WTC11 (cell line): Measurements from ENCODE around the gene TMED10. TPM values are rescaled to one million over a fixed set of nuclear protein-coding genes. Genes with fewer than 3 reads are reported as not detected.

Experiments used
- ATAC-seq: fragments of 200-7000 bp; cut with Tn5 transposase; 2 replicates; pipeline ENCODE4 v1.10.0; 2021; ENCODE audit warnings: mild to moderate bottlenecking, moderate library complexity
- CTCF ChIA-PET: fragments of 300-600 bp; sonication (Branson Sonifier 250); formaldehyde crosslinking; loops from one replicate; lab custom pipeline; 2021; ENCODE audit warnings: antibody characterized with exemption; lab: Charles Lee
- POLR2A ChIA-PET: fragments of 350-600 bp; sonication (Branson Sonifier 250); formaldehyde crosslinking; loops from one replicate; lab custom pipeline; 2021; ENCODE audit warnings: antibody characterized with exemption; lab: Charles Lee
- DNase-seq: peaks from one replicate; pipeline ENCODE4 v3.0.0; 2021; ENCODE audit warnings: low spot score
- H3K27ac Mint-ChIP-seq: 2 replicates; pipeline ENCODE4 v1.8.0; 2021; ENCODE audit warnings: mixed read lengths
- H3K27me3 Mint-ChIP-seq: 2 replicates; pipeline ENCODE4 v1.8.0; 2021; ENCODE audit warnings: low read depth, mild to moderate bottlenecking, moderate library complexity, mixed read lengths
- H3K36me3 Mint-ChIP-seq: 2 replicates; pipeline ENCODE4 v1.8.0; 2021; ENCODE audit warnings: mixed read lengths
- H3K4me1 Mint-ChIP-seq: 2 replicates; pipeline ENCODE4 v1.8.0; 2022; ENCODE audit warnings: mixed read lengths
- H3K4me3 Mint-ChIP-seq: 2 replicates; pipeline ENCODE4 v1.8.0; 2021; ENCODE audit warnings: mild to moderate bottlenecking, moderate library complexity, mixed read lengths
- H3K9me3 Mint-ChIP-seq: 2 replicates; pipeline ENCODE4 v1.8.0; 2021; ENCODE audit warnings: mixed read lengths
- AR ChIP-seq: fragments of 250-450 bp; sonication (Bioruptor Pico); IDR thresholded peaks from 2 replicates; pipeline ENCODE4 v1.9.0; 2021; ENCODE audit warnings: mild to moderate bottlenecking
- CREB1 ChIP-seq: sonication (generic); formaldehyde crosslinking; IDR thresholded peaks from 2 replicates; pipeline ENCODE4 v1.8.0; 2023; ENCODE audit warnings: mild to moderate bottlenecking, missing genetic modification reagents
- E2F5 ChIP-seq: sonication (generic); formaldehyde crosslinking; IDR thresholded peaks from 2 replicates; pipeline ENCODE4 v1.8.1; 2022; ENCODE audit warnings: mild to moderate bottlenecking, moderate library complexity, missing genetic modification reagents
- FOXK1 ChIP-seq: sonication (generic); formaldehyde crosslinking; IDR thresholded peaks from 2 replicates; pipeline ENCODE4 v1.8.0; 2022; ENCODE audit warnings: mild to moderate bottlenecking, moderate library complexity, missing genetic modification reagents
- GRHL2 ChIP-seq: fragments of 250-450 bp; sonication (Bioruptor Pico); IDR thresholded peaks from 2 replicates; pipeline ENCODE4 v1.8.0; 2022; ENCODE audit warnings: mild to moderate bottlenecking, moderate library complexity; ENCODE audit not compliant: insufficient replicate concordance, severe bottlenecking
- IRF2 ChIP-seq: sonication (generic); formaldehyde crosslinking; IDR thresholded peaks from 2 replicates; pipeline ENCODE4 v1.8.0; 2022; ENCODE audit warnings: low read depth, missing genetic modification reagents, borderline replicate concordance
- MYBL2 ChIP-seq: sonication (generic); formaldehyde crosslinking; IDR thresholded peaks from 2 replicates; pipeline ENCODE4 v1.8.1; 2023; ENCODE audit warnings: mild to moderate bottlenecking, moderate library complexity, missing genetic modification reagents
- NR1H2 ChIP-seq: sonication (generic); formaldehyde crosslinking; IDR thresholded peaks from 2 replicates; pipeline ENCODE4 v1.9.0; 2021; ENCODE audit warnings: mild to moderate bottlenecking, moderate library complexity, missing genetic modification reagents
- ZBTB21 ChIP-seq: sonication (generic); formaldehyde crosslinking; IDR thresholded peaks from 2 replicates; pipeline ENCODE4 v1.8.1; 2023; ENCODE audit warnings: mild to moderate bottlenecking, missing genetic modification reagents, borderline replicate concordance
- ZNF219 ChIP-seq: sonication (generic); formaldehyde crosslinking; IDR thresholded peaks from 2 replicates; pipeline ENCODE4 v1.8.0; 2023; ENCODE audit warnings: missing genetic modification reagents, mild to moderate bottlenecking, borderline replicate concordance
- ZNF423 ChIP-seq: fragments of 250-450 bp; sonication (Bioruptor Pico); IDR thresholded peaks from 2 replicates; pipeline ENCODE4 v2.1.2; 2022; ENCODE audit warnings: mild to moderate bottlenecking, moderate library complexity
- total RNA-seq: library from RNA; stranded (reverse); gene quantifications from 3 replicates; pipeline ENCODE4 v1.2.3, GENCODE V29; 2021
- TF ChIP-seq, protein P1 (sequence below): sonication (generic); formaldehyde crosslinking; IDR thresholded peaks from 2 replicates; pipeline ENCODE4 v1.8.1; 2022; ENCODE audit warnings: low read depth, missing genetic modification reagents, borderline replicate concordance
- TF ChIP-seq, protein P2 (sequence below): sonication (generic); formaldehyde crosslinking; IDR thresholded peaks from 2 replicates; pipeline ENCODE4 v1.8.1; 2023; ENCODE audit warnings: mild to moderate bottlenecking, missing genetic modification reagents, moderate library complexity
- TF ChIP-seq, protein P3 (sequence below): sonication (generic); formaldehyde crosslinking; IDR thresholded peaks from 2 replicates; pipeline ENCODE4 v1.8.0; 2022; ENCODE audit warnings: mild to moderate bottlenecking, missing genetic modification reagents
- TF ChIP-seq, protein P4 (sequence below): fragments of 250-450 bp; sonication (Bioruptor Pico); IDR thresholded peaks from 2 replicates; pipeline ENCODE4 v2.1.2; 2022; ENCODE audit warnings: mild to moderate bottlenecking, moderate library complexity
- TF ChIP-seq, protein P5 (sequence below): fragments of 250-450 bp; sonication (Bioruptor Pico); IDR thresholded peaks from 2 replicates; pipeline ENCODE4 v1.9.0; 2021; ENCODE audit warnings: mild to moderate bottlenecking

Gene TMED10
- total RNA-seq, 1 experiment from 2014 or later = 234 TPM

DNA sequence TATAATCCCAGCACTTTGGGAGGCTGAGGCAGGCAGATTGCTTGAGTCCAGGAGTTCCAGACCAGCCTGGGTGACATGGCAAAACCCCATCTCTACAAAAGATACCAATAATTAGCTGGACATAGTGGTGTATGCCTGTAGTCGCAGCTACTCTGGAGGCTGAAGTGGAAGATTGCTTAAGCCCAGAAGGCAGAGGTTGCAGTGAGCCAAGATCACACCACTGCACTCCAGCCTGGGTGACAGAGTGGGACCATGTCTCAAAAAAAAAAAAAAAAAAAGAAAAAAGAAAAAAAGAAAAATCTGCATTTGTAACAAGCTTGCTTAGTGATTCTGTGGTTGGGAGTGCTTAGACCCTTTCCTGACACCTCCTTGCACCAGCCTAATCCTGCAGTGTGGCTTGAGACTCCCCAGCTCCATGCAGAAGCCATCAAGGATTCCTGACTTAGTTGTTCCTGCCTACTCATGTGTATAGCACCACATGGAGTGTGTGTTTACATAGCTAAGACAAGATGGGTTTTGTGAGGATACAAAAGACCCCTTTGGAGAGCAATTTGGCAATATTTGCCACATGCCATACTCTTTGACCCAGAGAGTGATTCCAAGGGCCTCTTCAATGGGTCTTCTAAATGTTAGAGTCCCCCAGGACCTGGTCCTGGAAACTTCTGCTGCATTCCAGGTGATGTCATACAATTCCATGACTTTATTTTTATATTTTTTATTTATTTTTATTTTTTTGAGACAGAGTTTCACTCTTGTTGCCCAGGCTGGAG, 5.1 kb upstream of the TMED10 start:
- Mint-ChIP-seq H3K27ac (no peak overlapping the region), H3K9me3 (no peaks in the 10 kb centered on the region), H3K4me3 (no peak overlapping the region), H3K4me1 (peaks cover 5% of the 10 kb centered on the region; the same call in 1 of the 2 replicates), H3K27me3 (peaks cover 17% of the 10 kb centered on the region), H3K36me3 (no peaks in the 10 kb centered on the region)
- DNase-seq (no peak), ATAC-seq (peak; percentile 49)
- TF ChIP-seq ZBTB21 (CRISPR knock-in tag) (no peak), CREB1 (CRISPR knock-in tag) (no peak), AR (CRISPR knock-in tag) (no peak), ZNF219 (CRISPR knock-in tag) (no peak), ZNF423 (CRISPR knock-in tag) (no peak), NR1H2 (CRISPR knock-in tag) (no peak), IRF2 (CRISPR knock-in tag) (no peak), FOXK1 (CRISPR knock-in tag) (no peak), MYBL2 (CRISPR knock-in tag) (no peak), GRHL2 (CRISPR knock-in tag) (no peak), E2F5 (CRISPR knock-in tag) (no peak)
- TF ChIP-seq, protein P1, sequence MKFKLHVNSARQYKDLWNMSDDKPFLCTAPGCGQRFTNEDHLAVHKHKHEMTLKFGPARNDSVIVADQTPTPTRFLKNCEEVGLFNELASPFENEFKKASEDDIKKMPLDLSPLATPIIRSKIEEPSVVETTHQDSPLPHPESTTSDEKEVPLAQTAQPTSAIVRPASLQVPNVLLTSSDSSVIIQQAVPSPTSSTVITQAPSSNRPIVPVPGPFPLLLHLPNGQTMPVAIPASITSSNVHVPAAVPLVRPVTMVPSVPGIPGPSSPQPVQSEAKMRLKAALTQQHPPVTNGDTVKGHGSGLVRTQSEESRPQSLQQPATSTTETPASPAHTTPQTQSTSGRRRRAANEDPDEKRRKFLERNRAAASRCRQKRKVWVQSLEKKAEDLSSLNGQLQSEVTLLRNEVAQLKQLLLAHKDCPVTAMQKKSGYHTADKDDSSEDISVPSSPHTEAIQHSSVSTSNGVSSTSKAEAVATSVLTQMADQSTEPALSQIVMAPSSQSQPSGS (CRISPR knock-in tag) = no peak
- TF ChIP-seq, protein P2, sequence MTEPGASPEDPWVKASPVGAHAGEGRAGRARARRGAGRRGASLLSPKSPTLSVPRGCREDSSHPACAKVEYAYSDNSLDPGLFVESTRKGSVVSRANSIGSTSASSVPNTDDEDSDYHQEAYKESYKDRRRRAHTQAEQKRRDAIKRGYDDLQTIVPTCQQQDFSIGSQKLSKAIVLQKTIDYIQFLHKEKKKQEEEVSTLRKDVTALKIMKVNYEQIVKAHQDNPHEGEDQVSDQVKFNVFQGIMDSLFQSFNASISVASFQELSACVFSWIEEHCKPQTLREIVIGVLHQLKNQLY (CRISPR knock-in tag) = no peak
- TF ChIP-seq, protein P3, sequence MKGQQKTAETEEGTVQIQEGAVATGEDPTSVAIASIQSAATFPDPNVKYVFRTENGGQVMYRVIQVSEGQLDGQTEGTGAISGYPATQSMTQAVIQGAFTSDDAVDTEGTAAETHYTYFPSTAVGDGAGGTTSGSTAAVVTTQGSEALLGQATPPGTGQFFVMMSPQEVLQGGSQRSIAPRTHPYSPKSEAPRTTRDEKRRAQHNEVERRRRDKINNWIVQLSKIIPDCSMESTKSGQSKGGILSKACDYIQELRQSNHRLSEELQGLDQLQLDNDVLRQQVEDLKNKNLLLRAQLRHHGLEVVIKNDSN (CRISPR knock-in tag) = no peak
- TF ChIP-seq, protein P4, sequence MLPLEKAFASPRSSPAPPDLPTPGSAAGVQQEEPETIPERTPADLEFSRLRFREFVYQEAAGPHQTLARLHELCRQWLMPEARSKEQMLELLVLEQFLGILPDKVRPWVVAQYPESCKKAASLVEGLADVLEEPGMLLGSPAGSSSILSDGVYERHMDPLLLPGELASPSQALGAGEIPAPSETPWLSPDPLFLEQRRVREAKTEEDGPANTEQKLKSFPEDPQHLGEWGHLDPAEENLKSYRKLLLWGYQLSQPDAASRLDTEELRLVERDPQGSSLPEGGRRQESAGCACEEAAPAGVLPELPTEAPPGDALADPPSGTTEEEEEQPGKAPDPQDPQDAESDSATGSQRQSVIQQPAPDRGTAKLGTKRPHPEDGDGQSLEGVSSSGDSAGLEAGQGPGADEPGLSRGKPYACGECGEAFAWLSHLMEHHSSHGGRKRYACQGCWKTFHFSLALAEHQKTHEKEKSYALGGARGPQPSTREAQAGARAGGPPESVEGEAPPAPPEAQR (CRISPR knock-in tag) = no peak
- TF ChIP-seq, protein P5, sequence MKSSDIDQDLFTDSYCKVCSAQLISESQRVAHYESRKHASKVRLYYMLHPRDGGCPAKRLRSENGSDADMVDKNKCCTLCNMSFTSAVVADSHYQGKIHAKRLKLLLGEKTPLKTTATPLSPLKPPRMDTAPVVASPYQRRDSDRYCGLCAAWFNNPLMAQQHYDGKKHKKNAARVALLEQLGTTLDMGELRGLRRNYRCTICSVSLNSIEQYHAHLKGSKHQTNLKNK (CRISPR knock-in tag) = no peak
- CTCF ChIA-PET = no interaction called here
- POLR2A ChIA-PET = no interaction called here
